Mammary epithelial cell (primary cell): ENCODE results near the gene TAF5L.

Experiments used
- CTCF ChIP-seq, 2 donors: IDR thresholded peaks in 1 of 2; conservative IDR thresholded peaks in 1 of 2; 2 replicates each; pipeline ENCODE4 v1.5.1; 2011 to 2012; ENCODE audit warnings: inconsistent platforms in 2 of 2, low read length in 2 of 2, mild to moderate bottlenecking in 2 of 2, control low read depth in 1 of 2, low read depth in 1 of 2; ENCODE audit not compliant: insufficient read depth in 1 of 2; ENCODE audit errors: extremely low read depth in 1 of 2
- EZH2 ChIP-seq: IDR thresholded peaks from 2 replicates; pipeline ENCODE4 v1.6.1; 2012; ENCODE audit warnings: low read length, inconsistent platforms, borderline replicate concordance

- TF ChIP-seq CTCF (conservative IDR thresholded peaks at IDR 0.05 in 1 of 2, IDR thresholded peaks at IDR 0.05 in 1 of 2; ENCODE audit: extremely low read depth in 1 of 2, insufficient read depth in 1 of 2, low read depth in 1 of 2, low read length in 2 of 2) (no peak), EZH2 (no peak)
Observed at GRCh38 chr1:229599218-229599954, 26.5 kb downstream of the TAF5L start.
